HG03342 (cell line): ENCODE measurements around the gene SEL1L3.

Experiments
- ATAC-seq: cut with Tn5 transposase; IDR thresholded peaks from one replicate; pipeline ENCODE4 v1.9.1; 2021; ENCODE audit warnings: mild to moderate bottlenecking, moderate library complexity; ENCODE audit not compliant: unreplicated experiment

Gene SEL1L3

DNA sequence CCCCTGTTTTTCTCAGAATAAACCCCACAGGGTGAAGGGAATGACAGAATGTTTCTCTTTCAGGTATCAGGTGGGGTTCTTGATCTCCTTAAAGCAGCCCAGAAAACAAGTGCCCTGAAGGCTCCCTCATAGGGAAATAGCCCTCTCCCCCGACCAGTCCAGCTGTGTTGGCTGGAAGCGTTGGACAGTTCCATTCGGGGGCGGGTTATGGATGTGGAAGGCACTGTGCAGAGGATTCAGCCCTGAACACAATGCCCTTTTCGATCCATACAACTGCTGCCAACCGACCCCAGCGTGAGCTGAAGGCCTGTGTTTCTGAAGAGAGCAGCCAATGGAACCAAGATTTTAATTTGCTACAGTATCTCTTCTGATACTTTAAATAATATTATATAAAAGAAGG lies 41.5 kb downstream of the SEL1L3 start:
- no peak for ATAC-seq

- no peak for ATAC-seq
Observed at GRCh38 chr4:25818876-25819275, 43.9 kb downstream of the SEL1L3 start.

DNA sequence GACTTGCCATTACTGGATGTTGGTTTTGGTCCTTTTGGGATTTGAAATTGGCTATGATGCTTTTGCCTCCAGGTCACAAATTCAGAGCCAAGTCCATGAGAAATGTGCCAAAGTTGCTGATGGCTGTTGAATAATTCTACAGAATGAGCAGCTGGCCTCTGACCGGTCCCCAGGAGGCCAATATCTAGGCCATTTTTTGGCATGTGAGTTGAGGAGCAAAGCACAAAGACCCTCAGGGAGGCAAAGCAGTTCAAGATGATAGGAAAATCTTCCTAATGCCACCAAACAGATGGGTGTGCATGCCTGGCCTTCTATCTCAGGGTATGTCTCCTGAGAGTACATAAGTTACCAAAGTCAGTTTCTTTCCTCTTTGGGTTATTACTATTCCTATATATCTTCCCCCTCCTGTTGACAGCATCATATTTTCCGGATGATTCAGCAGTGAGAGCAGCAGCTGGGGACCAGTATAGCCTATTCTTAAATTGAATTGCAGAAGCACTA lies 44.4 kb downstream of the SEL1L3 start:
- no peak for ATAC-seq

DNA sequence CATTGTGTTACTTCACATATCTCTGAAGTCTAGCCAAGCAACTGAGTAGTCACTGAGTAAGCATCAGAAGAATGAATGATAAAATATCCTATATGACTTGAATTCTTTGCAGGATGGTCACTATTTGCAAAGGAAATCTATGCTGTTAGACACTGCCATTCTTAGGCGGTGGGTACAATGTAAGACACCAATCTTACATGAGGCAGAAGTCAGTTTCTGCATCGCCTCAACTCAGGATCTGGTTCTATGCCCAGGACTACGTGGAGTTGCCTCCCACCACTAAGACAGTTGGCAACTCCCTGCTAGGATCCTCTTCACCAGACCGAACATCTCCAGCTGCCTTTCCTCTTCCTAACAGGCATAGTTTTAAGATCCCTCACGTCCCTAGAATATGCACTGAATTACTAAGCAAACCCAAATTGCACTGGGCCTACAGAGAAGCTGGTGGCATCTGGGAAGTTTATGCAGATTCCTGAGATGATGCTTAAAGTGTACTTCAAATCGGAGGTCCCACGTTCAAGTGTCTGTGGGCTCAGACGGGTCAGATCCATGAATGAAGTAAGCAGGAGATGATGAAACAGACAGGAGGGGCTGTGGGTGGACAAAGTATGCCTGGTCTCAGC lies 45.6 kb downstream of the SEL1L3 start:
- ATAC-seq: no peak

DNA sequence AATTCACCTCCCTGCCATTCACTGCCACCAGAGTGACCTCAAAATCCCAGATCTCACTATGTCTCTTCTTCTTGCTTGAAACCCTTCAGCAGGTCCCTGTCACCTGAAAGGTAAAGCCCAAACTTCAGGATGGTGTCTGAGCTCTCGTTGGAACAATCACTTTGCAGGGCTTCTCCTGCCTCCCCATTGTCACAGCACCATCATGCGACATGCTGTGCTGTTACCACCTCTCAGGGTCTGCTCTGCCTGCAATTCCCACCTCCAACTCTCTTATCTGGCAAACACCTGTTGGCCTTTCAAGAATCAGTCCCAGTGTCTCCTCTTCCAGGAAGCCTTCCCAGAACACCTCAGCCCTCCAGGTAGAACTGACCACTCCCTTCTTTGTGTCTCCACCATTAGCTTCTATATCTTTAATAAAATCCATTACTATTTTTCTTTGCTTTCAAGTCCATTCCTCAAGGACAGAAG lies 46.2 kb downstream of the SEL1L3 start:
- no peak for ATAC-seq

GRCh38 chr4:25815586-25815985 lies 47.2 kb downstream of the SEL1L3 start:
- no peak for ATAC-seq

- ATAC-seq: no peak
Observed at GRCh38 chr4:25814301-25815136, 48.3 kb downstream of the SEL1L3 start.

DNA sequence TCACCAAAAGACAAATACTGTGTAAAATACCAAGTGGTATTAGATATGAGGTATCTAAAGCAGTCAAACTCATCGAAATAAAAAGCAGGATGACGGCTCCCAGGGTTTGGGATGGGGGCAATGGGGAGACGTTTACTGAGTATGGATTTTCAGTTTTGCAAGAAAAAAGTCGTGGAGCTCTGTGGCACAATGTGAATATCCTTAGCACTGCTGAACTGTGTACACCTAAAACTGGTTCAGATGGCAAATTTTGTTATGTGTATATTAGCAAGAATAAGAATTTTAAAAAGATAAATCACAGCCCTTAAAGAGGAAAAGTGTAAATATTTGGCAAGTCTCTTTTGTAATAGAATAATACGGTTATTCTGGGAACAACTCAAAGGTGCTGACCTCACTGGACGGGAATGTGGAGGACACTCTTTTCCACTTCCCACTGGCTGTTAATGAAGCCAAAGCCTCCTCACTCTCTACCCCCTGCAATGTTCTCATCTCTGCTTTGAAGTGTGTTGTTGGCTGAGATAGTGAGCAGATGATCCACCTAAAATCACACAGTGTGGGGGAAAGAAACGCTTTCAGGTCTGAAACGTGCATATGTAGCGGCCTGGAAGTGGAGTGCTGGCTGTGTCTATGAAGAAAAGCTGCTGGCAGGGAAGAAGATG lies 49.2 kb downstream of the SEL1L3 start:
- ATAC-seq: no peak

GRCh38 chr4:25811841-25812240 lies 50.9 kb downstream of the SEL1L3 start:
- ATAC-seq: no peak

DNA sequence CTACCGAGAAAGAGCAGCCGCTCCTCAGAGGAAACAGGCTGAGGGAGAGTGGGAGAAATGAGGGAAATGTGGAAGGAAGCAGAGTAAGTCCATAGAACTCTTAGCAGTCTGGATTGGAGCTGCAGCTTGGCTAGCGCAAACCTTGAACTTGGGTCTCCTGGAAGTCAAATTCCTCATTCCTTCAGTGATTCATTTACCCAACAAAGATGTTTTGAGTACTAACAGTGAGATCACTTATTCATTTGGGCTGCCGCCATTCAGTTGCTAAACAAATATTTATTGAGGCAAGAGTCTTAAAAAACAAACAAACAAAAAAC lies 51.5 kb downstream of the SEL1L3 start:
- ATAC-seq: no peak

GRCh38 chr4:25810461-25811373 lies 52.1 kb downstream of the SEL1L3 start:
- ATAC-seq: no peak

DNA sequence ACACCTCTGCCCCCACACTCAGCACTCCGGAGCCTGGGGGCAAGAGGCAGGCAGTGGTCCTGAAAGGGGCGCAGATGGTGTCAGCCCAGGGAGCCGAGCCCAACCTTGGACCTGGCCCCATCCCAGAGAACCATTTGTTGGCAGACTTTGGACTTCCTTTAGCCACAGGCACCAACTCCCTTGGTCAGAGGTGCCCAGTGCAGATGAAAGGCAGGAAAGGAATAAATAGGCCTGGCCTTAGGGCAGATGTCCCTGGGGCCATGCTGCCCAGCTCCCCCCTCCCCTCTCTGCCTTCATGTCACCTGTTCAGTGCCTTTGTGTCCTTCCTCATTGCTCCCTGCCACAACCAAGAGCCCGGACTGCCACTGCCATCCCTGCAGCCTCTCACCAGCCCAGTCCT lies 52.8 kb downstream of the SEL1L3 start:
- ATAC-seq: no peak

DNA sequence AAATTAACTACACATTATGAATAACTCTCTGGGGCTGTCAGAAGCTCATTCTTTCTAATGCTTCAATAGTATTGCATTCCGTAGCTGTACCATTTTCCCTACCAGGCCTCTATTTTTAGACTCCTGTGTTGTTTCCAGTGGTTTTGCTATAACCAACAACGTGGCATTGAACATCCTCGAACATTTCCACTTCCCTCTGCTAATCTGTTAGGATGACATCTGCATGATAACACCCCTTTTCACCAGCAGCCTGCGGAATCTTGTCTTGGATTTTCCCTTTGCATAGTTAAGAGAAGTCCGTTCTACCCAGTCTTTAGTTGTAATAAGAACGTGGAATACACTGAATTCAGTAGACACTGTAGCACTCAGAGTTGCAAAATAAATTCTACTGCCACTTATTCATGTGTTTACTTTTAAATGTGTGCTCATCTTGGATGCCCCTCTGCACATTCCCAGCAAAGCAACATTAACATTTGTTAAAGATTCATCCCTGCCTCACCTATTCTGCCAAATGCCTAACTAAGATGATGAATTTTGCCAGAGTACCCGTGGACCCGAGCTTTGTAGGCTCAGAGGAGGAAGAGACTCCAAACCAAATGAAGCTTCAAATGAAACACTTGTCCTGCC lies 55.6 kb downstream of the SEL1L3 start:
- no peak for ATAC-seq

- no peak for ATAC-seq
Observed at GRCh38 chr4:25805255-25805860, 57.4 kb downstream of the SEL1L3 start.

DNA sequence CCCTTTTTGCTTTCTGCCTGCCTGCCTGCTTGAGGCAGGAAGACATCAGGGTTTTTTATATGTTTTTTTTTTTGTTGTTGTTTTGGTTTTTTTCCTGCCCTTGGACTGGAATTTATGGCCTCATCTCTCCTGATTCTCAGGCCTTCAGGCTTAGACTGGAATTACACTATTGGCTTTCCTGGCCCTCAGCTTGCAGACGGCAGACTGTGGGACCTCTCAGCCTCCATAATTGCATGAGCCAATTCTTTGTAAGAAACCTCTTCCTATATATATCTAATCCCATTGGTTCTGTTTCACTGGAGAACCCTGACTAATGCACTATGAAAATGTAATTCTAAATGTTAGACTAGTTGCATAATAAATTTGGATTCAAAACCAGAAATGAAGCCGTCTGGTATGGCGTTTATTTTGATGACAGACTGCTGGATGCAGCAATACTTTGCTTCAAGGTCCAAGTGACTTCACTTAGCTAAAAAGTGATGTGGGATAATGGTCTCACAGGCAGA lies 59.0 kb downstream of the SEL1L3 start:
- ATAC-seq: no peak

DNA sequence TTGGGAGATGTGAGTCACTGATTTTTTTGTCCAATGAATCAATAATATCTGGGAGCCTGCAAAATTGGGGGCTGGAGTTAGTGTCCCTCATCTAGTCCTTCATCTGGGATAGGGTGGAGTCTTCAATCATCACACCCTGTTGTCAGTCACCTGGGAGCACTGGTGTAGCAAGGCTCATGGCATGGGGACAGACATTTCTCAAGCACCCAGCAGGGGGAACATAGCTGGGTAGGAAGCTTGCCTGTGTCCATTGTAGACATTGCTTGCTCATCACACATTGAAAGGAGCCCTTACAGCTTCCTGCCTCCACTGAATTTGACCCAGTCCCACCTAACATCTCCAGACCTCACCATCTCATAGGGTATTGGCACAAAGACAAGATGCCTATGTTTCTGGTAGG lies 61.2 kb downstream of the SEL1L3 start:
- no peak for ATAC-seq

DNA sequence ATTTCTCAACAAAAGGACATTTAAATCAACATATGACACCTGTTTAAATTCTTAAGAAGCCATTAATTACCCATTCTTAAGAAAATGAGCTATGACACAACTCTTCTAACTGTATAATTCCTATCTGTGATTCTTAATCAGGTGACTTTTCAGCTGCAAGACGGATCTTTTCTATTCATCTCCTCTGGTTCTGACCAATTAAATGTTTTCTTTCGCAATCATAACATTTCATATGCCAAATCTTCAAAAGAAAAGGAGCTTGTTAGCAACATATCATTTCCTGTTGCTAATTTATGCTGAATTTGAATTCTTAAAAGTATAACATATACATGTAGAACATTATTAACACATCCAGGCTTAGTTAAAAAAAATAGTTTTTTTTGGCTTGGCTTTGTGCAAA lies 62.5 kb downstream of the SEL1L3 start:
- no peak for ATAC-seq

GRCh38 chr4:25799522-25799921 lies 63.3 kb downstream of the SEL1L3 start:
- no peak for ATAC-seq

GRCh38 chr4:25797136-25797535 lies 65.7 kb downstream of the SEL1L3 start:
- ATAC-seq: no peak
